HG03066 (cell line): Measurements from ENCODE around the gene SPACA9.

ENCODE experiments used
- ATAC-seq: cut with Tn5 transposase; IDR thresholded peaks from one replicate; pipeline ENCODE4 v1.9.1; 2021; ENCODE audit warnings: low read depth; ENCODE audit not compliant: unreplicated experiment

SPACA9 gene

DNA sequence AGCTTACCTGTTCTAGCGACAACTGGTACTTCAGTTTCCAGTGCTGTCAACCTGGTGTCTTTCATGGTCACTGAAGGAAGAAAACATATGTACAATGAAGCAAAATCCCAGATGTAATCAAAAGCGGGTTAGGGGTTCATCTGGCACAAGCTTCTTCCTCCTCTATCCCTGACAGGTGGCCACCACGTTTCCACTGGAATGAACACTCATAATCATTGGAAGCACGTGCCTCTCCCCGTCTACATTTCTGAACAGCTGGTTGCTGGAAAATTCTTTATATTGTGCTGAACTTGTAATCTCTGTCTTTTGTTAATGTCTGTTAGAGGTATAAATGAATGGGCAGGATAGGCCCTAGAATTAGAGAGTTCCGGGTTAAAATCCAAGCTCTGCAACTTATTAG is 56.3 kb downstream of the SPACA9 start:
- ATAC-seq: no peak

DNA sequence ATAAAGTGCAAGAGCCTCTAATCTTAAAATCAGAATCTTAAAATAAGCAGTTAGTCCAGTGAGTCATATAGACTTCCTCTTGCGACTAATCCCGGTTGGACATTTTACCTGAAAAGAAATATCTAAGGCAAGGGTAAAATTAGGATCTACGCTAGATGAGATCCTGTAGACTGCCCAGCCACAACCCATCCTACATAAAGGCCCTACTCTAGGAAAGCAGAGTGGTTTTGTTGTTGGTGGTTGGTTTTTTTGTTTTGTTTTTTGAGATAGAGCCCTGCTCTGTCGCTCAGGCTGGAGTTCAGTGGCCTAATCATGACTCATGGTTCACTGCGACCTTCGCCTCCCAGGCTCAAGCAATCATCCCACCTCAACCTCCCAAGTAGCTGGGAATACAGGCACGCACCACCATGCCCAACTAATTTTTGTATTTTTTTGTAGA is 58.8 kb downstream of the SPACA9 start:
- no peak for ATAC-seq

DNA sequence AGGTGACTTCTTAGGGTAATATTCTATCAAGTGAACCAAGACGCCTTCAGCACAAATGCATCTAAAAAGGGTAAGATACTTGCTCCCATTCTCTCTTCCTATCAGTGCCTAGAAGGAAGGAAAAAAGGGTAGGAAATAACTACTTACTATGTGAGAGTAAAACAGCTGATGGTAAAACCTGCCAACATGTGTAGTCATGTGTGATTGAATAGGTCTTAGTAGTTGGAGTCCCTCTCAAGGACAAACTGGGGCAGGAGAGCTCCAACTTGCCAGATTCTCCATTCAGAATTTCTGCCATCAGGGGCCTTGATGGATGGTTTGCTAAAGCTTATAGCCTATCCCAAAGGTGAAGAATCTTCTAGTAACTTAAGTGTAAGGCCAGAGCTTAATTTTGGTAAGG is 60.5 kb downstream of the SPACA9 start:
- no peak for ATAC-seq
